H1 (cell line): ENCODE data around the gene CCDC183. TPM values are rescaled to one million over a fixed set of nuclear protein-coding genes. Genes with fewer than 3 reads are reported as not detected.

Source experiments
- CTCF ChIA-PET: fragments of 300-600 bp; sonication (Branson Sonifier 250); formaldehyde crosslinking; loops from one replicate; lab custom pipeline; 2021; ENCODE audit not compliant: partially characterized antibody; lab: Charles Lee
- POLR2A ChIA-PET: fragments of 300-600 bp; sonication (Branson Sonifier 250); formaldehyde crosslinking; loops from one replicate; lab custom pipeline; 2021; ENCODE audit warnings: inconsistent platforms; ENCODE audit not compliant: partially characterized antibody; lab: Charles Lee
- DNase-seq, 2 experiments: peaks; one replicate each; pipeline versions ENCODE4 v3.0.0 to v3.0.0-alpha.2; 2010 to 2022; ENCODE audit warnings: low spot score in 2 of 2, low read depth in 1 of 2, mixed read lengths in 1 of 2
- FAIRE-seq: peaks from 2 replicates; lab custom pipeline; 2011; peaks lifted over from hg19 to GRCh38; lab: Jason Lieb, UNC
- H2AFZ ChIP-seq: 2 replicates; pipeline ENCODE4 v1.8.1; 2012; ENCODE audit warnings: low read length, inconsistent platforms
- H2AK5ac ChIP-seq: 2 replicates; pipeline ENCODE4 v1.6.1; 2013; ENCODE audit warnings: low read depth, low read length
- H2BK120ac ChIP-seq: replicated peaks from 2 replicates; pipeline ENCODE3; 2013; ENCODE audit warnings: low read depth, low read length, inconsistent platforms
- H2BK12ac ChIP-seq: 2 replicates; pipeline ENCODE4 v1.6.1; 2013; ENCODE audit warnings: low read depth, low read length
- H2BK15ac ChIP-seq: 2 replicates; pipeline ENCODE4 v1.6.1; 2013; ENCODE audit warnings: low read length
- H2BK20ac ChIP-seq: 2 replicates; pipeline ENCODE4 v1.6.1; 2013; ENCODE audit warnings: low read length
- H2BK5ac ChIP-seq: 2 replicates; pipeline ENCODE4 v1.6.1; 2013; ENCODE audit warnings: low read depth, low read length
- H3K14ac ChIP-seq: 2 replicates; pipeline ENCODE4 v1.6.1; 2013; ENCODE audit warnings: inconsistent platforms; ENCODE audit not compliant: insufficient read length
- H3K18ac ChIP-seq: 2 replicates; pipeline ENCODE4 v1.6.1; 2013; ENCODE audit warnings: low read length; ENCODE audit errors: extremely low read depth
- H3K23ac ChIP-seq: 2 replicates; pipeline ENCODE4 v1.6.1; 2013; ENCODE audit warnings: inconsistent platforms; ENCODE audit not compliant: insufficient read length
- H3K23me2 ChIP-seq: 2 replicates; pipeline ENCODE4 v1.6.1; 2013; ENCODE audit warnings: low read depth, low read length
- H3K27ac ChIP-seq: 2 replicates; pipeline ENCODE4 v1.6.1; 2011; ENCODE audit warnings: low read depth, low read length, inconsistent platforms
- H3K27me3 ChIP-seq, 4 experiments: replicated peaks in 1 of 4; 1 replicate in 1 of 4; 2 replicates in 3 of 4; pipeline versions ENCODE4 v1.6.1 to v1.8.1; 2011 to 2013; ENCODE audit warnings: low read length in 3 of 4, mild to moderate bottlenecking in 3 of 4, inconsistent platforms in 2 of 4, mixed read lengths in 2 of 4, moderate library complexity in 1 of 4; ENCODE audit not compliant: control insufficient read depth in 3 of 4, insufficient read depth in 3 of 4; ENCODE audit errors: extremely low read depth in 1 of 4
- H3K36me3 ChIP-seq, 4 experiments: 2 replicates each; pipeline versions ENCODE4 v1.6.1 to v1.8.1; 2011 to 2013; ENCODE audit warnings: mild to moderate bottlenecking in 4 of 4, low read length in 3 of 4, moderate library complexity in 2 of 4, control low read depth in 1 of 4, inconsistent platforms in 1 of 4; ENCODE audit not compliant: insufficient read depth in 4 of 4, control insufficient read depth in 2 of 4
- H3K4ac ChIP-seq: replicated peaks from 2 replicates; pipeline ENCODE3; 2013; ENCODE audit warnings: low read length, low read depth, mixed read lengths, inconsistent platforms; ENCODE audit not compliant: insufficient read length
- H3K4me1 ChIP-seq, 4 experiments: replicated peaks in 1 of 4; 1 replicate in 1 of 4; 2 replicates in 3 of 4; pipeline versions ENCODE4 v1.6.1 to v1.8.1; 2011 to 2013; ENCODE audit warnings: low read length in 3 of 4, inconsistent platforms in 2 of 4, mixed read lengths in 1 of 4; ENCODE audit not compliant: insufficient read depth in 4 of 4, control insufficient read depth in 3 of 4
- H3K4me2 ChIP-seq, 2 experiments: 2 replicates each; pipeline versions ENCODE4 v1.6.1 to v1.8.1; 2011 to 2013; ENCODE audit warnings: low read depth in 2 of 2, low read length in 2 of 2, control low read depth in 1 of 2, inconsistent platforms in 1 of 2, mild to moderate bottlenecking in 1 of 2; ENCODE audit not compliant: insufficient read depth in 1 of 2
- H3K4me3 ChIP-seq, 4 experiments: fragments of 200-600, 300-600 bp in 1 of 4; sonication (generic), shearing (Covaris generic), sonication (Bioruptor Twin) in 1 of 4; 2 replicates each; pipeline versions ENCODE4 v1.5.1 to v1.8.1; 2011 to 2016; ENCODE audit warnings: low read length in 4 of 4, low read depth in 3 of 4, control low read depth in 2 of 4, inconsistent platforms in 2 of 4, mild to moderate bottlenecking in 2 of 4, mixed read lengths in 1 of 4, moderate library complexity in 1 of 4; ENCODE audit not compliant: insufficient read depth in 2 of 4; ENCODE audit errors: extremely low read depth in 1 of 4
- H3K56ac ChIP-seq: replicated peaks from 2 replicates; pipeline ENCODE3; 2013; ENCODE audit warnings: low read depth, mild to moderate bottlenecking, mixed read lengths, low read length, inconsistent platforms; ENCODE audit not compliant: insufficient read length
- H3K79me1 ChIP-seq: 2 replicates; pipeline ENCODE4 v1.6.1; 2013; ENCODE audit warnings: low read depth, low read length, control low read depth
- H3K79me2 ChIP-seq, 2 experiments: 2 replicates each; pipeline versions ENCODE4 v1.6.1 to v1.8.1; 2012 to 2013; ENCODE audit warnings: low read length in 2 of 2, mild to moderate bottlenecking in 2 of 2, inconsistent platforms in 1 of 2; ENCODE audit not compliant: insufficient read depth in 2 of 2, control insufficient read depth in 1 of 2
- H3K9ac ChIP-seq, 4 experiments: replicated peaks in 1 of 4; 1 replicate in 1 of 4; 2 replicates in 3 of 4; pipeline versions ENCODE4 v1.6.1 to v1.8.1; 2011 to 2013; ENCODE audit warnings: low read depth in 3 of 4, low read length in 3 of 4, control low read depth in 2 of 4, mild to moderate bottlenecking in 2 of 4, moderate library complexity in 2 of 4, inconsistent platforms in 1 of 4; ENCODE audit errors: extremely low read depth in 1 of 4
- H3K9me3 ChIP-seq, 2 experiments: 2 replicates each; pipeline versions ENCODE4 v1.6.1 to v1.8.1; 2012 to 2013; ENCODE audit warnings: mild to moderate bottlenecking in 2 of 2, moderate library complexity in 2 of 2, control low read depth in 1 of 2, inconsistent platforms in 1 of 2, low read depth in 1 of 2, low read length in 1 of 2, mixed read lengths in 1 of 2; ENCODE audit not compliant: insufficient read depth in 2 of 2
- H4K20me1 ChIP-seq, 2 experiments: replicated peaks in 1 of 2; 2 replicates each; pipeline versions ENCODE3 to v1.8.1; 2011 to 2013; ENCODE audit warnings: inconsistent platforms in 2 of 2, low read length in 2 of 2, mild to moderate bottlenecking in 1 of 2; ENCODE audit not compliant: insufficient read depth in 2 of 2, control insufficient read depth in 1 of 2
- H4K5ac ChIP-seq: 2 replicates; pipeline ENCODE4 v1.6.1; 2013; ENCODE audit warnings: low read length, low read depth, mixed read lengths, inconsistent platforms; ENCODE audit not compliant: insufficient read length
- H4K8ac ChIP-seq: 2 replicates; pipeline ENCODE4 v1.8.0; 2013; ENCODE audit warnings: mild to moderate bottlenecking, moderate library complexity, low read length, inconsistent platforms; ENCODE audit not compliant: insufficient read depth; ENCODE audit errors: extremely low read depth
- H4K91ac ChIP-seq: replicated peaks from 2 replicates; pipeline ENCODE3; 2013; ENCODE audit warnings: low read length, mixed read lengths, inconsistent platforms; ENCODE audit not compliant: insufficient read length
- WGBS, 2 experiments: shearing (Covaris generic) in 1 of 2; methylation state at CpG; one replicate each; pipeline versions ENCODE4 v1.1.6 to v1.1.7; 2013 to 2015; ENCODE audit warnings: low lambda C conversion rate in 2 of 2, mixed read lengths in 2 of 2, inconsistent platforms in 1 of 2, low coverage in 1 of 2, missing lambda C conversion rate in 1 of 2; ENCODE audit not compliant: insufficient replicate concordance in 2 of 2, insufficient coverage in 1 of 2, insufficient read length in 1 of 2; ENCODE audit errors: extremely low coverage in 1 of 2, missing lambda C conversion rate in 1 of 2; 5-methylcytosine and 5-hydroxymethylcytosine counted together
- polyA plus RNA-seq, 7 experiments: library from polyadenylated mRNA; depleted of rRNA in 3 of 7; stranded (reverse) in 5 of 7; unstranded in 2 of 7; fragments of >200 nt in 5 of 7; fragments of 200-250 nt in 2 of 7; gene quantifications; 1 replicate in 5 of 7; 2 replicates in 1 of 7; 4 replicates in 1 of 7; pipeline versions ENCODE4 v1.2.1 to v1.2.3, GENCODE V29; 2011 to 2013; ENCODE audit warnings: missing spikeins in 2 of 7, mixed read lengths in 2 of 7
- total RNA-seq: library from RNA; stranded (reverse); fragmentation: NEBNext Ultra II Directional; extraction: Animal tissue kit (Norgen Biotek cat#: 25700); gene quantifications from 2 replicates; pipeline ENCODE4 v1.2.1, GENCODE V29; 2021

CCDC183 gene
- total and polyA plus RNA-seq, 2 of the 8 experiments (the other 6 are each of a cell fraction or from before 2014, with no cell fraction given), result 0.51 to 1.6 TPM

GRCh38 chr9:136835162-136835931 is 39.2 kb downstream of the CCDC183 start:
- Histone ChIP-seq H2AK5ac (no peak overlapping the region), H3K4me3 (no peak overlapping the region), H3K23ac (no peak overlapping the region), H3K4me2 (no peak overlapping the region), H2BK15ac (no peak overlapping the region), H3K9ac (no peak overlapping the region), H2BK12ac (no peak overlapping the region), H2BK20ac (no peak overlapping the region), H3K4ac (no peak overlapping the region), H3K4me1 (peaks cover 0 to 4% (median 1%) of the 10 kb centered on the region in 4 experiments; a peak in 3 of 7 replicates), H4K5ac (no peak overlapping the region), H2BK5ac (no peak overlapping the region), H3K27me3 (no peaks in the 10 kb centered on the region), H4K91ac (no peak overlapping the region), H2AFZ (no peak overlapping the region), H3K79me1 (no peaks in the 10 kb centered on the region), H3K36me3 (peaks cover 5 to 44% (median 18%) of the 10 kb centered on the region in 4 experiments; a peak in 5 of 8 replicates), H3K14ac (no peak overlapping the region), H3K79me2 (no peaks in the 10 kb centered on the region), H3K9me3 (no peaks in the 10 kb centered on the region), H3K56ac (no peak overlapping the region), H3K23me2 (no peaks in the 10 kb centered on the region), H3K18ac (no peak overlapping the region), H4K8ac (no peak overlapping the region; the same call in 1 of the 2 replicates), H4K20me1 (peaks cover 0 to 4% of the 10 kb centered on the region in 2 experiments), H3K27ac (no peak overlapping the region), H2BK120ac (no peak overlapping the region)
- DNase-seq (no peak), FAIRE-seq (no peak)
- POLR2A ChIA-PET, result interaction anchor here (0.7 to 20.5 kb wide), 7 partner anchors 9 to 31 kb away, joined by 3 to 248 read pairs (median 5); partner anchors contain the start of genes EDF1, MAMDC4 and RABL6
- CTCF ChIA-PET, result interaction anchor here (0.7 to 9.0 kb wide), 12 partner anchors 7 to 262 kb away, joined by 3 to 55 read pairs (median 4); partner anchors contain the start of gene AJM1
- 92% methylated on average over 36 of the region's 36 CpGs; no CpG with 5 or more reads in 1 of the 2 experiments for WGBS, 2 experiments
